GM23338 (cell line): ENCODE data around the gene KCNAB1. TPM values are rescaled to one million over a fixed set of nuclear protein-coding genes. Genes with fewer than 3 reads are reported as not detected.

Source experiments
- ATAC-seq: fragments of 200-7000 bp; cut with Tn5 transposase; 3 replicates; pipeline ENCODE4 v1.9.1; 2020
- DNase-seq: peaks from one replicate; pipeline ENCODE4 v3.0.0-alpha.2; 2015; ENCODE audit warnings: low spot score
- H2AFZ ChIP-seq: fragments of 200-600 bp; sonication (generic); 2 replicates; pipeline ENCODE4 v1.8.0; 2016; ENCODE audit warnings: antibody characterized with exemption, mild to moderate bottlenecking, moderate library complexity
- H3F3A ChIP-seq: fragments of 200-600 bp; sonication (generic); replicated peaks from 2 replicates; pipeline ENCODE4 v1.8.0; 2017; ENCODE audit warnings: antibody characterized with exemption, mixed run types, low read depth
- H3K27ac ChIP-seq: fragments of 200-600 bp; sonication (generic); 2 replicates; pipeline ENCODE4 v1.6.1; 2016; ENCODE audit warnings: low read depth
- H3K27me3 ChIP-seq: fragments of 200-600 bp; sonication (generic); 2 replicates; pipeline ENCODE4 v1.8.0; 2016; ENCODE audit warnings: mild to moderate bottlenecking, mixed run types, moderate library complexity; ENCODE audit not compliant: insufficient read depth
- H3K36me3 ChIP-seq: fragments of 200-600 bp; sonication (generic); 2 replicates; pipeline ENCODE4 v1.8.0; 2016; ENCODE audit warnings: mild to moderate bottlenecking; ENCODE audit not compliant: insufficient read depth
- H3K4me1 ChIP-seq: fragments of 200-600 bp; sonication (generic); 2 replicates; pipeline ENCODE4 v1.8.0; 2016; ENCODE audit warnings: mild to moderate bottlenecking, moderate library complexity; ENCODE audit not compliant: insufficient read depth
- H3K4me2 ChIP-seq: fragments of 200-600 bp; sonication (generic); 2 replicates; pipeline ENCODE4 v1.7.1; 2017; ENCODE audit warnings: mixed run types
- H3K4me3 ChIP-seq: fragments of 200-600 bp; sonication (generic); 2 replicates; pipeline ENCODE4 v1.6.1; 2016; ENCODE audit warnings: mixed run types
- H3K79me2 ChIP-seq: fragments of 200-600 bp; sonication (generic); replicated peaks from 2 replicates; pipeline ENCODE4 v1.8.0; 2017; ENCODE audit warnings: mild to moderate bottlenecking; ENCODE audit not compliant: insufficient read depth
- H3K9me2 ChIP-seq: fragments of 200-600 bp; sonication (generic); 2 replicates; pipeline ENCODE4 v1.8.0; 2017; ENCODE audit not compliant: insufficient read depth
- H4K20me1 ChIP-seq: fragments of 200-600 bp; sonication (generic); replicated peaks from 2 replicates; pipeline ENCODE4 v1.8.0; 2017; ENCODE audit warnings: mild to moderate bottlenecking; ENCODE audit not compliant: insufficient read depth
- H3K27ac Mint-ChIP-seq: 2 replicates; pipeline ENCODE4 v1.8.0; 2020; ENCODE audit warnings: inconsistent platforms, mild to moderate bottlenecking, moderate library complexity, mixed read lengths
- H3K27me3 Mint-ChIP-seq: 3 replicates; pipeline ENCODE4 v1.8.0; 2022; ENCODE audit warnings: low read depth, mild to moderate bottlenecking, moderate library complexity, mixed read lengths, inconsistent platforms; ENCODE audit not compliant: insufficient read depth, poor library complexity
- H3K36me3 Mint-ChIP-seq: 3 replicates; pipeline ENCODE4 v1.8.0; 2021; ENCODE audit warnings: low read depth, mild to moderate bottlenecking, inconsistent platforms, moderate library complexity, mixed read lengths
- H3K4me1 Mint-ChIP-seq: 3 replicates; pipeline ENCODE4 v1.8.0; 2020; ENCODE audit warnings: mild to moderate bottlenecking, inconsistent platforms, mixed read lengths
- H3K4me3 Mint-ChIP-seq: 3 replicates; pipeline ENCODE4 v1.8.0; 2021; ENCODE audit warnings: moderate library complexity, mild to moderate bottlenecking, inconsistent platforms, mixed read lengths
- H3K9me3 Mint-ChIP-seq: 3 replicates; pipeline ENCODE4 v1.8.0; 2020; ENCODE audit warnings: moderate library complexity, mild to moderate bottlenecking, inconsistent platforms, mixed read lengths
- CREB1 ChIP-seq: fragments of 250-450 bp; sonication (Bioruptor Pico); IDR thresholded peaks from 2 replicates; pipeline ENCODE4 v1.5.0; 2020; ENCODE audit warnings: low read depth, mild to moderate bottlenecking, moderate library complexity
- EZH2 ChIP-seq: fragments of 200-600 bp; sonication (generic); IDR thresholded peaks from one replicate; pipeline ENCODE4 v1.8.0; 2017; ENCODE audit warnings: antibody characterized with exemption, mild to moderate bottlenecking, low read depth; ENCODE audit not compliant: unreplicated experiment
- EZH2phosphoT487 ChIP-seq: fragments of 200-600 bp; sonication (generic); IDR thresholded peaks from one replicate; pipeline ENCODE4 v1.8.1; 2018; ENCODE audit warnings: antibody characterized with exemption; ENCODE audit not compliant: unreplicated experiment
- JUNB ChIP-seq: IDR thresholded peaks from one replicate; pipeline ENCODE4 v1.6.1; 2016; ENCODE audit warnings: antibody characterized with exemption; ENCODE audit not compliant: unreplicated experiment
- NANOG ChIP-seq: IDR thresholded peaks from 2 replicates; pipeline ENCODE4 v1.6.1; 2016; ENCODE audit warnings: antibody characterized with exemption, borderline replicate concordance
- POLR2AphosphoS5 ChIP-seq: IDR thresholded peaks from 2 replicates; pipeline ENCODE4 v1.6.1; 2016; ENCODE audit warnings: antibody characterized with exemption, low read depth
- STAT1 ChIP-seq: IDR thresholded peaks from one replicate; pipeline ENCODE4 v1.6.1; 2016; ENCODE audit warnings: antibody characterized with exemption; ENCODE audit not compliant: unreplicated experiment
- ZNF114 ChIP-seq: fragments of 250-450 bp; sonication (Bioruptor Pico); IDR thresholded peaks from 2 replicates; pipeline ENCODE4 v1.5.0; 2020; ENCODE audit warnings: mild to moderate bottlenecking, moderate library complexity
- ZNF331 ChIP-seq: fragments of 250-450 bp; sonication (Bioruptor Pico); IDR thresholded peaks from 2 replicates; pipeline ENCODE4 v1.5.0; 2020; ENCODE audit warnings: low read depth, mild to moderate bottlenecking, moderate library complexity
- polyA plus RNA-seq: library from polyadenylated mRNA; unstranded; fragments of >200 nt; fragmentation: Nextera tagmentation; extraction: Ambion mirVana; gene quantifications from 2 replicates; pipeline ENCODE4 v1.2.1, GENCODE V29; 2016
- total RNA-seq: library from RNA; depleted of rRNA; stranded (reverse); fragments of >200 nt; shearing (Covaris generic); gene quantifications from 2 replicates; pipeline ENCODE4 v1.2.3, GENCODE V29; 2014
- TF ChIP-seq, protein P1 (sequence below), 2 experiments: fragments of 200-600 bp in 1 of 2; sonication (generic) in 1 of 2; conservative IDR thresholded peaks; 2 replicates each; pipeline versions ENCODE4 v1.5.1 to v1.6.1; 2016 to 2017; ENCODE audit warnings: antibody characterized with exemption in 2 of 2, low read depth in 2 of 2, mild to moderate bottlenecking in 2 of 2, moderate library complexity in 1 of 2
- TF ChIP-seq, protein P2 (sequence below): IDR thresholded peaks from one replicate; pipeline ENCODE4 v1.6.1; 2018; ENCODE audit warnings: antibody characterized with exemption; ENCODE audit not compliant: unreplicated experiment
- TF ChIP-seq, protein P3 (sequence below): IDR thresholded peaks from 2 replicates; pipeline ENCODE4 v1.6.1; 2016; ENCODE audit warnings: antibody characterized with exemption
- TF ChIP-seq, protein P4 (sequence below): fragments of 250-450 bp; sonication (Bioruptor Pico); IDR thresholded peaks from 2 replicates; pipeline ENCODE4 v1.5.0; 2020; ENCODE audit warnings: mild to moderate bottlenecking, moderate library complexity

Gene KCNAB1
- total and polyA plus RNA-seq, 2 experiments from 2014 or later: 0.69 to 2.6 TPM

DNA sequence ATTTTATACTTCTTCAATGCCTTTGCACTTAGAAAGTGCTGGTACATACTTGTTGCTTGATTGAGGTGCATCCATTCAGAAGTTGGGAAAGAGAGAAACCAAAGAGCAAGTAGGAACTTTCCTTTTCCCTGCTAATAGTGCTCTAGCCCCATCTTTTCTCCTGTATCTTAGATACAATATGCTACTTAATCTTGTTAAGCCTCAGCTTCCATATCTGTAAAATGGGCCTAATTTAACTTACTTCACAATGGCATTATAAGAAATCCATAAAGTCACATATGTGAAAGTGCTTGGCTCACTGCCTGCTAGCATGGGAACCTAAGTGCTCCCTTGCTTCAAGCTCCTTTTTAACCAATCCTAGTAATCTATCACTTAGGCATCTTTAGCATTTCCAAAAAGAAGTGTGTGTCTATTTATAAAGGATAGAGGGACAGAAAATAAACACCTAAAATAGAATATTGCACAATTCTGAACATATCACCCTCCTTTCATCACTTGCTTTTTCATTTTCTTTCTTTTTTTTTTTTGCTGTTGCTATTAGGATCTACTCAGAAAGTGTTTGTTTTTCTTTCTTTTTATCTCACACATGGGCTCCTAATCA is 28.1 kb downstream of the KCNAB1 start:
- Mint-ChIP-seq H3K4me3 (no peak overlapping the region), H3K9me3 (no peaks in the 10 kb centered on the region), H3K27ac (no peak overlapping the region), H3K27me3 (peaks cover 3% of the 10 kb centered on the region), H3K36me3 (no peaks in the 10 kb centered on the region), H3K4me1 (peaks cover 3% of the 10 kb centered on the region)
- Histone ChIP-seq H4K20me1 (no peaks in the 10 kb centered on the region), H3K4me2 (no peak overlapping the region), H3K4me3 (no peak overlapping the region), H3K36me3 (no peaks in the 10 kb centered on the region), H3K27ac (no peak overlapping the region), H3F3A (no peaks in the 10 kb centered on the region), H2AFZ (no peak overlapping the region), H3K27me3 (no peaks in the 10 kb centered on the region), H3K9me2 (no peaks in the 10 kb centered on the region), H3K79me2 (no peaks in the 10 kb centered on the region), H3K4me1 (no peaks in the 10 kb centered on the region)
- no peak for ATAC-seq
- TF ChIP-seq JUNB (no peak), CREB1 (CRISPR knock-in tag) (no peak), ZNF114 (CRISPR knock-in tag) (no peak), NANOG (no peak), POLR2AphosphoS5 (no peak), STAT1 (no peak), EZH2 (no peak), EZH2phosphoT487 (no peak), ZNF331 (no peak)
- TF ChIP-seq, protein P1, sequence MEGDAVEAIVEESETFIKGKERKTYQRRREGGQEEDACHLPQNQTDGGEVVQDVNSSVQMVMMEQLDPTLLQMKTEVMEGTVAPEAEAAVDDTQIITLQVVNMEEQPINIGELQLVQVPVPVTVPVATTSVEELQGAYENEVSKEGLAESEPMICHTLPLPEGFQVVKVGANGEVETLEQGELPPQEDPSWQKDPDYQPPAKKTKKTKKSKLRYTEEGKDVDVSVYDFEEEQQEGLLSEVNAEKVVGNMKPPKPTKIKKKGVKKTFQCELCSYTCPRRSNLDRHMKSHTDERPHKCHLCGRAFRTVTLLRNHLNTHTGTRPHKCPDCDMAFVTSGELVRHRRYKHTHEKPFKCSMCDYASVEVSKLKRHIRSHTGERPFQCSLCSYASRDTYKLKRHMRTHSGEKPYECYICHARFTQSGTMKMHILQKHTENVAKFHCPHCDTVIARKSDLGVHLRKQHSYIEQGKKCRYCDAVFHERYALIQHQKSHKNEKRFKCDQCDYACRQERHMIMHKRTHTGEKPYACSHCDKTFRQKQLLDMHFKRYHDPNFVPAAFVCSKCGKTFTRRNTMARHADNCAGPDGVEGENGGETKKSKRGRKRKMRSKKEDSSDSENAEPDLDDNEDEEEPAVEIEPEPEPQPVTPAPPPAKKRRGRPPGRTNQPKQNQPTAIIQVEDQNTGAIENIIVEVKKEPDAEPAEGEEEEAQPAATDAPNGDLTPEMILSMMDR (conservative IDR thresholded peaks at IDR 0.05; ENCODE audit: low read depth in 2 of 2): no peak
- TF ChIP-seq, protein P2, sequence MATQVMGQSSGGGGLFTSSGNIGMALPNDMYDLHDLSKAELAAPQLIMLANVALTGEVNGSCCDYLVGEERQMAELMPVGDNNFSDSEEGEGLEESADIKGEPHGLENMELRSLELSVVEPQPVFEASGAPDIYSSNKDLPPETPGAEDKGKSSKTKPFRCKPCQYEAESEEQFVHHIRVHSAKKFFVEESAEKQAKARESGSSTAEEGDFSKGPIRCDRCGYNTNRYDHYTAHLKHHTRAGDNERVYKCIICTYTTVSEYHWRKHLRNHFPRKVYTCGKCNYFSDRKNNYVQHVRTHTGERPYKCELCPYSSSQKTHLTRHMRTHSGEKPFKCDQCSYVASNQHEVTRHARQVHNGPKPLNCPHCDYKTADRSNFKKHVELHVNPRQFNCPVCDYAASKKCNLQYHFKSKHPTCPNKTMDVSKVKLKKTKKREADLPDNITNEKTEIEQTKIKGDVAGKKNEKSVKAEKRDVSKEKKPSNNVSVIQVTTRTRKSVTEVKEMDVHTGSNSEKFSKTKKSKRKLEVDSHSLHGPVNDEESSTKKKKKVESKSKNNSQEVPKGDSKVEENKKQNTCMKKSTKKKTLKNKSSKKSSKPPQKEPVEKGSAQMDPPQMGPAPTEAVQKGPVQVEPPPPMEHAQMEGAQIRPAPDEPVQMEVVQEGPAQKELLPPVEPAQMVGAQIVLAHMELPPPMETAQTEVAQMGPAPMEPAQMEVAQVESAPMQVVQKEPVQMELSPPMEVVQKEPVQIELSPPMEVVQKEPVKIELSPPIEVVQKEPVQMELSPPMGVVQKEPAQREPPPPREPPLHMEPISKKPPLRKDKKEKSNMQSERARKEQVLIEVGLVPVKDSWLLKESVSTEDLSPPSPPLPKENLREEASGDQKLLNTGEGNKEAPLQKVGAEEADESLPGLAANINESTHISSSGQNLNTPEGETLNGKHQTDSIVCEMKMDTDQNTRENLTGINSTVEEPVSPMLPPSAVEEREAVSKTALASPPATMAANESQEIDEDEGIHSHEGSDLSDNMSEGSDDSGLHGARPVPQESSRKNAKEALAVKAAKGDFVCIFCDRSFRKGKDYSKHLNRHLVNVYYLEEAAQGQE: no peak
- TF ChIP-seq, protein P3, sequence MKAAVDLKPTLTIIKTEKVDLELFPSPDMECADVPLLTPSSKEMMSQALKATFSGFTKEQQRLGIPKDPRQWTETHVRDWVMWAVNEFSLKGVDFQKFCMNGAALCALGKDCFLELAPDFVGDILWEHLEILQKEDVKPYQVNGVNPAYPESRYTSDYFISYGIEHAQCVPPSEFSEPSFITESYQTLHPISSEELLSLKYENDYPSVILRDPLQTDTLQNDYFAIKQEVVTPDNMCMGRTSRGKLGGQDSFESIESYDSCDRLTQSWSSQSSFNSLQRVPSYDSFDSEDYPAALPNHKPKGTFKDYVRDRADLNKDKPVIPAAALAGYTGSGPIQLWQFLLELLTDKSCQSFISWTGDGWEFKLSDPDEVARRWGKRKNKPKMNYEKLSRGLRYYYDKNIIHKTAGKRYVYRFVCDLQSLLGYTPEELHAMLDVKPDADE: no peak
- TF ChIP-seq, protein P4, sequence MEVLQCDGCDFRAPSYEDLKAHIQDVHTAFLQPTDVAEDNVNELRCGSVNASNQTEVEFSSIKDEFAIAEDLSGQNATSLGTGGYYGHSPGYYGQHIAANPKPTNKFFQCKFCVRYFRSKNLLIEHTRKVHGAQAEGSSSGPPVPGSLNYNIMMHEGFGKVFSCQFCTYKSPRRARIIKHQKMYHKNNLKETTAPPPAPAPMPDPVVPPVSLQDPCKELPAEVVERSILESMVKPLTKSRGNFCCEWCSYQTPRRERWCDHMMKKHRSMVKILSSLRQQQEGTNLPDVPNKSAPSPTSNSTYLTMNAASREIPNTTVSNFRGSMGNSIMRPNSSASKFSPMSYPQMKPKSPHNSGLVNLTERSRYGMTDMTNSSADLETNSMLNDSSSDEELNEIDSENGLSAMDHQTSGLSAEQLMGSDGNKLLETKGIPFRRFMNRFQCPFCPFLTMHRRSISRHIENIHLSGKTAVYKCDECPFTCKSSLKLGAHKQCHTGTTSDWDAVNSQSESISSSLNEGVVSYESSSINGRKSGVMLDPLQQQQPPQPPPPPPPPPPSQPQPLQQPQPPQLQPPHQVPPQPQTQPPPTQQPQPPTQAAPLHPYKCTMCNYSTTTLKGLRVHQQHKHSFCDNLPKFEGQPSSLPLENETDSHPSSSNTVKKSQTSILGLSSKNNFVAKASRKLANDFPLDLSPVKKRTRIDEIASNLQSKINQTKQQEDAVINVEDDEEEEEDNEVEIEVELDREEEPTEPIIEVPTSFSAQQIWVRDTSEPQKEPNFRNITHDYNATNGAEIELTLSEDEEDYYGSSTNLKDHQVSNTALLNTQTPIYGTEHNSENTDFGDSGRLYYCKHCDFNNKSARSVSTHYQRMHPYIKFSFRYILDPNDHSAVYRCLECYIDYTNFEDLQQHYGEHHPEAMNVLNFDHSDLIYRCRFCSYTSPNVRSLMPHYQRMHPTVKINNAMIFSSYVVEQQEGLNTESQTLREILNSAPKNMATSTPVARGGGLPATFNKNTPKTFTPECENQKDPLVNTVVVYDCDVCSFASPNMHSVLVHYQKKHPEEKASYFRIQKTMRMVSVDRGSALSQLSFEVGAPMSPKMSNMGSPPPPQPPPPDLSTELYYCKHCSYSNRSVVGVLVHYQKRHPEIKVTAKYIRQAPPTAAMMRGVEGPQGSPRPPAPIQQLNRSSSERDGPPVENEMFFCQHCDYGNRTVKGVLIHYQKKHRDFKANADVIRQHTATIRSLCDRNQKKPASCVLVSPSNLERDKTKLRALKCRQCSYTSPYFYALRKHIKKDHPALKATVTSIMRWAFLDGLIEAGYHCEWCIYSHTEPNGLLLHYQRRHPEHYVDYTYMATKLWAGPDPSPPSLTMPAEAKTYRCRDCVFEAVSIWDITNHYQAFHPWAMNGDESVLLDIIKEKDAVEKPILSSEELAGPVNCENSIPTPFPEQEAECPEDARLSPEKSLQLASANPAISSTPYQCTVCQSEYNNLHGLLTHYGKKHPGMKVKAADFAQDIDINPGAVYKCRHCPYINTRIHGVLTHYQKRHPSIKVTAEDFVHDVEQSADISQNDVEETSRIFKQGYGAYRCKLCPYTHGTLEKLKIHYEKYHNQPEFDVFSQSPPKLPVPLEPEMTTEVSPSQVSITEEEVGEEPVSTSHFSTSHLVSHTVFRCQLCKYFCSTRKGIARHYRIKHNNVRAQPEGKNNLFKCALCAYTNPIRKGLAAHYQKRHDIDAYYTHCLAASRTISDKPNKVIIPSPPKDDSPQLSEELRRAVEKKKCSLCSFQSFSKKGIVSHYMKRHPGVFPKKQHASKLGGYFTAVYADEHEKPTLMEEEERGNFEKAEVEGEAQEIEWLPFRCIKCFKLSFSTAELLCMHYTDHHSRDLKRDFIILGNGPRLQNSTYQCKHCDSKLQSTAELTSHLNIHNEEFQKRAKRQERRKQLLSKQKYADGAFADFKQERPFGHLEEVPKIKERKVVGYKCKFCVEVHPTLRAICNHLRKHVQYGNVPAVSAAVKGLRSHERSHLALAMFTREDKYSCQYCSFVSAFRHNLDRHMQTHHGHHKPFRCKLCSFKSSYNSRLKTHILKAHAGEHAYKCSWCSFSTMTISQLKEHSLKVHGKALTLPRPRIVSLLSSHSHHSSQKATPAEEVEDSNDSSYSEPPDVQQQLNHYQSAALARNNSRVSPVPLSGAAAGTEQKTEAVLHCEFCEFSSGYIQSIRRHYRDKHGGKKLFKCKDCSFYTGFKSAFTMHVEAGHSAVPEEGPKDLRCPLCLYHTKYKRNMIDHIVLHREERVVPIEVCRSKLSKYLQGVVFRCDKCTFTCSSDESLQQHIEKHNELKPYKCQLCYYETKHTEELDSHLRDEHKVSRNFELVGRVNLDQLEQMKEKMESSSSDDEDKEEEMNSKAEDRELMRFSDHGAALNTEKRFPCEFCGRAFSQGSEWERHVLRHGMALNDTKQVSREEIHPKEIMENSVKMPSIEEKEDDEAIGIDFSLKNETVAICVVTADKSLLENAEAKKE (CRISPR knock-in tag): no peak
- DNase-seq: no peak
